Nephron (organoid): Measurements from ENCODE around the gene USP35.
"Not testable (repeated sequence)": the region's sequence is repeated elsewhere in the genome, so short reads cannot be mapped to it uniquely, and the experiment has no call there.

Experiments used
- H3K27ac Mint-ChIP-seq, 3 experiments: 2 replicates each; pipeline ENCODE4 v1.8.0; 2020; ENCODE audit warnings: mixed read lengths in 3 of 3, mild to moderate bottlenecking in 2 of 3, moderate library complexity in 1 of 3
- H3K27me3 Mint-ChIP-seq: 2 replicates; pipeline ENCODE4 v1.8.0; 2021; ENCODE audit warnings: low read depth, mild to moderate bottlenecking, moderate library complexity, mixed read lengths
- H3K36me3 Mint-ChIP-seq: 2 replicates; pipeline ENCODE4 v1.8.0; 2020; ENCODE audit warnings: low read depth, mixed read lengths
- H3K4me1 Mint-ChIP-seq: 2 replicates; pipeline ENCODE4 v1.8.0; 2020; ENCODE audit warnings: mixed read lengths
- H3K4me3 Mint-ChIP-seq, 3 experiments: 2 replicates each; pipeline ENCODE4 v1.8.0; 2020; ENCODE audit warnings: mild to moderate bottlenecking in 3 of 3, mixed read lengths in 3 of 3, moderate library complexity in 2 of 3
- H3K9me3 Mint-ChIP-seq: 2 replicates; pipeline ENCODE4 v1.8.0; 2020; ENCODE audit warnings: mixed read lengths
- TF ChIP-seq, protein P1 (sequence below), 3 experiments: fragments of 200-600 bp; sonication (generic); IDR thresholded peaks; one replicate each; pipeline ENCODE4 v1.5.0; 2021; ENCODE audit warnings: antibody characterized with exemption in 3 of 3; ENCODE audit not compliant: unreplicated experiment in 3 of 3

USP35 gene

DNA sequence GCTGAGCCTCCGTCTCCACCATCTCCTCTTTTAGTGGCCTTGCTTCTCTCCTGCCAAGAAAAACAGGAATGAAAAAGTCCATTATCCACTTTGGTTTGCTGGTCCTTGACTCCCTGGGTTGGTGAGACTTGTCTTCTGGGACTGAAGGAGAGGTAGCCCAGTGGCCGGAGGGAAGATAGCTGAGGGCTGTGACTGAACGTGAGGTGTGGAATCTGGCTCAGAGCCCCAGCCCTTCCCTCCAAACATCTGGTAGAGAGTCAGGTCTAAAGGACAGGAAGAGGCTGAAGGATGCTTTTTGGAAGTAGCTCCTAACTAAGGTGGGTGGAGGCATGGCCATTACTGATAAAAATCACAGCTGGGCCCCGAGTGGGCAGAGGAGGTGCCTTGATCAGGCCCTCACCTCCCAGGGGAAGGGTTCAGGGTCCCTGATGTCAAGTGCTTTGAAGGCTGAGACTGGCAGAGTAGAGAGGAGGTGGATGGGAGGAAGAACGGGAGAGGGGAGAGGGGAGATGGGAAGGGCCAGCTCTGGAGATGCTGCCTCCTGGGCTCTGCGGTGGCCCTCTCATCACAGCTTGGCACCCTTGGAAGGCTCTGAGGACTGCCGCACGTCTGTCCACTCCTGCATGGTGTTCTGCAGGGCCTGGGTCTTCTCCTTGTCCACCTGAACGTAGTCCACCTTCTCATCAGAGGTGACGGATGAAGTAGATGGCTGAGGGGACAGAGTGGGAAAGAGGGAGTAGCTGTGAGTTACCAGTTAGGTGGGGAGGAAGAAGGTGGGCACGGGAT lies 30.2 kb downstream of the USP35 start:
- H3K36me3 Mint-ChIP-seq, result peaks cover 44% of the 10 kb centered on the region
- no peak overlapping the region for H3K27ac Mint-ChIP-seq
- no peaks in the 10 kb centered on the region for H3K4me1 Mint-ChIP-seq
- H3K9me3 Mint-ChIP-seq, result no peaks in the 10 kb centered on the region
- H3K4me3 Mint-ChIP-seq, result no peak overlapping the region
- TF ChIP-seq, protein P1, sequence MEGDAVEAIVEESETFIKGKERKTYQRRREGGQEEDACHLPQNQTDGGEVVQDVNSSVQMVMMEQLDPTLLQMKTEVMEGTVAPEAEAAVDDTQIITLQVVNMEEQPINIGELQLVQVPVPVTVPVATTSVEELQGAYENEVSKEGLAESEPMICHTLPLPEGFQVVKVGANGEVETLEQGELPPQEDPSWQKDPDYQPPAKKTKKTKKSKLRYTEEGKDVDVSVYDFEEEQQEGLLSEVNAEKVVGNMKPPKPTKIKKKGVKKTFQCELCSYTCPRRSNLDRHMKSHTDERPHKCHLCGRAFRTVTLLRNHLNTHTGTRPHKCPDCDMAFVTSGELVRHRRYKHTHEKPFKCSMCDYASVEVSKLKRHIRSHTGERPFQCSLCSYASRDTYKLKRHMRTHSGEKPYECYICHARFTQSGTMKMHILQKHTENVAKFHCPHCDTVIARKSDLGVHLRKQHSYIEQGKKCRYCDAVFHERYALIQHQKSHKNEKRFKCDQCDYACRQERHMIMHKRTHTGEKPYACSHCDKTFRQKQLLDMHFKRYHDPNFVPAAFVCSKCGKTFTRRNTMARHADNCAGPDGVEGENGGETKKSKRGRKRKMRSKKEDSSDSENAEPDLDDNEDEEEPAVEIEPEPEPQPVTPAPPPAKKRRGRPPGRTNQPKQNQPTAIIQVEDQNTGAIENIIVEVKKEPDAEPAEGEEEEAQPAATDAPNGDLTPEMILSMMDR (IDR thresholded peaks at IDR 0.05; ENCODE audit: unreplicated experiment in 3 of 3), result no peak
- no peaks in the 10 kb centered on the region for H3K27me3 Mint-ChIP-seq

DNA sequence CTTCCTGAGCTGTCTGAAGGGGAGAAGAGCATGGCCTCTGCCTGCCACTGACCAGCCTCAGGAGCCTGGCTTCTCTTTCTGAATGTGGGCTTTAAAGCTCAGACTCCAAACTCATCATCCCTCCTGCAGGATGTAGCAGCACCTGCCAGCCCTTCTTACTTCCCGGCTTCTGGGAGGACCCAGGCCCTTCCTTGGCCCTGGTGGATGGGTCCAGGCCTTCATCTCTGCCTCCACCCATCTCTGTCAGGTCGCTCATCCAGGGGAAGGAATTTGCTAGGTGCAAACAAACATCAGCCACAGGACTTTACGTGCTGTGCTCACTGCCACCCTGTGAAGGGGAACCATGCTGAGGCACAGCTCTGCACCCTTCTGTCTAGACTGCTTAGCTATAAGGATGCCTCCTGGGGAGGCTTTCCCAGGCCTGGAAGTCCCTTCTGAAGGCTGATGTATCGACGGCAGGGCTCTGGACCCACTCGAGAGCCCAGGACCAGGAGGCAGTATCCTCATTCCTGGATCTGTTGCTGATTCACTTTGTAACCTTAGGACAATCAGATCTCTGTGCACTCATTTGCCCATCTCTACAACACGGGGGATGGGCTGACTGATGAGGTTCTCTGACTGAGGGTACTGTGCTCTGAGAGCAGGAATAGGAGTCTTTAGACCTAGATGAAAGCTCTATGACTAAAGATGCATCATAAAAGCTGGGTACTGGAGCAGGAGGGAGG lies 30.9 kb downstream of the USP35 start:
- H3K27ac Mint-ChIP-seq, result no peak overlapping the region
- TF ChIP-seq, protein P1 (IDR thresholded peaks at IDR 0.05; ENCODE audit: unreplicated experiment in 3 of 3), result no peak
- H3K9me3 Mint-ChIP-seq, result no peaks in the 10 kb centered on the region

DNA sequence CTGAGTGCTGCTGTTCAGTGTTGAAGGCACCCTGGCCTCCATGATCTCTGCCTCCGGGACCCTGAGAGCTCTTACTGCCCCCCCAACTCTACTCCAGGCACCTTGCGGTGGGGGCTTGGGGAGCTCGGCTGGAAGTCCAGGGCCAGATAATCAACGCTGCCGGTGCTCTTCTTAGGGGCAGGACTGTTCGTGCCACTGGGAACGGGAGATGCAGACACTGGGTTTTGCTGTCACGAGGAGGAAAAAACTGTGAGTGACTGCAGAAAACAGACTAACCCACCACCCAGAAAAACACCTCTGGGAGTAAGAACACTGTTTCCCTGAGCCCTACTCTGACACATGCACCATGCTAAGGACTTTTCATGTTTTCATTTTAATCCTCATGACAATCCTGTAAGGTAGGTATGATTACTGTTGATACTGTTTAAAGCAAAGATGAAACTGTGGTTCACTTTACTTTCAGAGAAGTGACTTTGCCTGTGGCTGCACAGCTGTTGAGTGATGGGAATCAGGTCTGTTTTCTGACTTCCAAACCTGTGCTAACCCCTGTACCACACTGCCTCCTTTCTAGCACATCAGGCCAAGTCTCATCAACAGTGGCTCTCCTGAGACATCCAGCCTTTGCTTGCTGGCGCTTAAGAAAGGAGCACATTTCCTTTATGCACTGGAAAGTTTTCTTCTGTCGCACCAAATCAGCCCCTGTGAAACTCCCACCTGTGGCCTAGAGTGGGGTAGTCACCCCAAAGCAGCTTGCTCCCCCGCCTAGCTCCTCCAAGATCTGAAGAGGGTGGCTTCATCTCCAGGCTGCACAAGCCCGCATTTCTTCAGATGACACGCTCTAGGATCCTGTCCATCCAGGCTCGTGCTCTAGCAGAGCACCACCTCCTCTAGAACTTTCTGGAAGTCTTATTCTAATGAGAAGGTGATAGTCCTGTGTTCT lies 31.8 kb downstream of the USP35 start:
- TF ChIP-seq, protein P1 (IDR thresholded peaks at IDR 0.05; ENCODE audit: unreplicated experiment in 3 of 3), result no peak
- Mint-ChIP-seq H3K36me3 (peaks cover 52% of the 10 kb centered on the region), H3K4me3 (no peak overlapping the region)

More for the DNA sequence above, 30.9 kb downstream of the USP35 start:
- Mint-ChIP-seq H3K27me3 (no peaks in the 10 kb centered on the region), H3K4me1 (no peaks in the 10 kb centered on the region), H3K36me3 (peaks cover 47% of the 10 kb centered on the region), H3K4me3 (no peak overlapping the region)

DNA sequence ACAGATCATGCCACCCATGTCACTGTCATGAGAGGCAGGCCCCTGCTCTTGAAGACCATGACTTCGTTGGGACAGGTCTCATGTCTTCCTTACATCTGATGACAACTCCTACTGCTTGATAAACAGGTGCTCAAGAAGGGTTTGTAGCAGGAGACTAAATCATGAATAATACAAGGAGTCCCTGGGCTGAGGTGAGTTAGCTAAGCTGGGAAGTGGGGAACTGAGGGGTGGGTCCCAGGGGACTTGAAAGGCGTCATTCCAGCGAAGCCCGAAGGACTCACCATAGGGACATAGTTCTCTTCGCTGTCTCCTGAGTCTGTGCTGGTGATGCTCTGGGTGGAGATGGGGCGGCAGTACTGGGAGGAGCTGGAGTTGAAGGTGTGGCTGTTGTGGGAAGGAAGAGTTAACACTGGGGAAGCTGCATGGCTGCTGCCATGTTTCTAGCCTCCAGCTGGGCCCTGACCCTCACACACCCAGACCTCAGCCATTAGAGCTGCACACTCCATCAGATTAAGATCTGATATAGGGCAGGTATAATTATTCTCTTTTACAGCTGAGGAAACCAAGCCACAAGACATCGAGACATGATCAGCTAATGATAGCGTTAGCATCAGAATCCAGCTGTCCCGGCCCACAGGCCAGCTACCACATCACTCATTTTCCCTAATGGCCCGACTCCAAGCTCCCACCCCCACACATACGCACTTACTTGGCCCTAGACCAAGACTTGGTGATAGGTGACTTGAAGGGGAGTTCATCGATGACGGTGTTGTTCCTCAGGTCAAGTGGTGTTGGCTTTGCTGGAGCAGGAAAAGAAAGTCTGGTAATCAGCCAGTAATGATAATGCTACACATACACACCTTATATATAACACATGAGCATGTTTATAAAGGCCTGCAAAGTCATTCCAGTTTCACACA lies 32.9 kb downstream of the USP35 start:
- H3K4me3 Mint-ChIP-seq, result no peak overlapping the region
- peaks cover 53% of the 10 kb centered on the region for H3K36me3 Mint-ChIP-seq
- TF ChIP-seq, protein P1 (IDR thresholded peaks at IDR 0.05; ENCODE audit: unreplicated experiment in 3 of 3), result no peak
- H3K27me3 Mint-ChIP-seq, result no peaks in the 10 kb centered on the region
- no peaks in the 10 kb centered on the region for H3K4me1 Mint-ChIP-seq
- H3K9me3 Mint-ChIP-seq, result no peaks in the 10 kb centered on the region
- no peak overlapping the region for H3K27ac Mint-ChIP-seq

More for the DNA sequence above, 31.8 kb downstream of the USP35 start:
- peak overlapping the region in 1 of 3 experiments; percentile 19 for H3K27ac Mint-ChIP-seq
- no peaks in the 10 kb centered on the region for H3K27me3 Mint-ChIP-seq
- no peaks in the 10 kb centered on the region for H3K4me1 Mint-ChIP-seq
- H3K9me3 Mint-ChIP-seq, result no peaks in the 10 kb centered on the region

DNA sequence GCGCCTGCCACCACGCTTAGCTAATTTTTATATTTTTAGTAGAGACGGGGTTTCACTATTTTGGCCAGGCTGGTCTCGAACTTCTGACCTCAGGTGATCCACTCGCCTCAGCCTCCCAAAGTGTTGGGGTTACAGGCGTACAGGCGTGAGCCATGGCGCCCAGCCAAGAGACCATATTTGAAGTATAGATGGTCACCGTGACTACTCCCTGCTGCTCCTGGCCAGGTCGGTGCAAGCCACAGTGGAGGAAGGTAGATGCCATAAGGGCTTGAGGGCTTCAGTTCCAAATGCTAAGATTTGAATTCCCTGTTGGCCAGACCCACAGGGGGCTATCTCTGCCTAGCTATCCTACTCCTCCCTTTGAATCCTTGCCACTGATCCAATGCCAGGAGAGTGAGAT lies 34.0 kb downstream of the USP35 start:
- peaks cover 42% of the 10 kb centered on the region for H3K36me3 Mint-ChIP-seq
- not testable (repeated sequence) for H3K4me3 Mint-ChIP-seq, H3K9me3 Mint-ChIP-seq, H3K27me3 Mint-ChIP-seq, H3K27ac Mint-ChIP-seq, H3K4me1 Mint-ChIP-seq
